ENCODE data around the gene PCBP4. TPM values are rescaled to one million over a fixed set of nuclear protein-coding genes. Genes with fewer than 3 reads are reported as not detected.

The PCBP4 gene
- total RNA-seq, 4 donors from 2014 or later = 39.7 to 261 (median 159) TPM

DNA sequence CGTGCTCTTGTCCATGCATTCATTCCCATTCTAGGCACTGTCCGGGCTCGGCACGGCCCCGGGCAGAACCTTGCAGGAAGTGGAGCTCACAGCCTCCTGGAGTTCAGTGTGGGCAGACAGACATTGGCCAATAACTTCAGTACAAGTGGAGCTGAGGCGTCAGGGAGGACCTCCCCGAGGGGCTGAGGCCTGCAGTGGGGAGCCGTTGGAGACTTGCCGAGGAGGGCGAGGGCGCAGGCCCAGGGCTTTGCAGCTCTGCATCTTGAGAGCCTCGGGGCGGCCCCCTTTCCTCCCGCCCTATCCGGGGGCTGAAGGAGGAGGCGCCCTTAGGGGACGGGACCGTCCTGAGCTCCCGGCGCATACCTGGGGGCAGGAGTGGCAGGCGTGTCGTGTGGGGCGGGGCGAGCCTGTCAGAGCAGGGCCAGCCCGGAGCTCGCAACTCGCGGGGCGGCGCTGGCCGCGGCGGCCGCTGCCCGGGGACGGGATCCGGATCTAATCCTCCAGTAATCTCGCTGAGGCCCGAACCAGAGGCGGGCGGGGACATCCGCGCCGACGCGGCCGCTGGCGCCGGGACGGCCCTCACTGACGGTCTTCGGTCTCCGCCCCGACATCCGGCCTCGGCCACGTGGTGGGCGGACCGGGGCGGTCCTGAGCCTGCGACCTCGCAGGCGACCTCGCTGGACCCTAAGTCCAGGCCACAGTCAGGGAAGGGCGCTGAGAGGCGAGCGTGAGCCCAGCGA, 15.8 kb upstream of the PCBP4 start, which contains the start of gene ACY1:
Gene ACY1, plus strand, starts transcription at position 698 of the 740 bp plus-strand sequence. CDS start 530 bp downstream, outside the sequence.
- intact Hi-C loops (cut with DNase I; ENCODE audit: low total_unique reads) = no loop called here
- Histone ChIP-seq H3K36me3 (no peaks in the 10 kb centered on the region), H3K27me3 (no peaks in the 10 kb centered on the region), H3K4me1 (peaks cover 0 to 8% of the 10 kb centered on the region in 2 donors), H3K9me3 (no peaks in the 10 kb centered on the region), H3K27ac (peak within 1 kb of the TSS; percentile 90 to 94), H3K4me3 (peak within 1 kb of the TSS; percentile 45 to 53)
- TF ChIP-seq, protein P1, sequence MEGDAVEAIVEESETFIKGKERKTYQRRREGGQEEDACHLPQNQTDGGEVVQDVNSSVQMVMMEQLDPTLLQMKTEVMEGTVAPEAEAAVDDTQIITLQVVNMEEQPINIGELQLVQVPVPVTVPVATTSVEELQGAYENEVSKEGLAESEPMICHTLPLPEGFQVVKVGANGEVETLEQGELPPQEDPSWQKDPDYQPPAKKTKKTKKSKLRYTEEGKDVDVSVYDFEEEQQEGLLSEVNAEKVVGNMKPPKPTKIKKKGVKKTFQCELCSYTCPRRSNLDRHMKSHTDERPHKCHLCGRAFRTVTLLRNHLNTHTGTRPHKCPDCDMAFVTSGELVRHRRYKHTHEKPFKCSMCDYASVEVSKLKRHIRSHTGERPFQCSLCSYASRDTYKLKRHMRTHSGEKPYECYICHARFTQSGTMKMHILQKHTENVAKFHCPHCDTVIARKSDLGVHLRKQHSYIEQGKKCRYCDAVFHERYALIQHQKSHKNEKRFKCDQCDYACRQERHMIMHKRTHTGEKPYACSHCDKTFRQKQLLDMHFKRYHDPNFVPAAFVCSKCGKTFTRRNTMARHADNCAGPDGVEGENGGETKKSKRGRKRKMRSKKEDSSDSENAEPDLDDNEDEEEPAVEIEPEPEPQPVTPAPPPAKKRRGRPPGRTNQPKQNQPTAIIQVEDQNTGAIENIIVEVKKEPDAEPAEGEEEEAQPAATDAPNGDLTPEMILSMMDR (IDR thresholded peaks at IDR 0.05) = peak in 1 of 4 experiments; percentile 31
- TF ChIP-seq POLR2A (IDR thresholded peaks at IDR 0.05) = peak; percentile 49 to 74
- DNase-seq = peak; percentile 80 to 88

DNA sequence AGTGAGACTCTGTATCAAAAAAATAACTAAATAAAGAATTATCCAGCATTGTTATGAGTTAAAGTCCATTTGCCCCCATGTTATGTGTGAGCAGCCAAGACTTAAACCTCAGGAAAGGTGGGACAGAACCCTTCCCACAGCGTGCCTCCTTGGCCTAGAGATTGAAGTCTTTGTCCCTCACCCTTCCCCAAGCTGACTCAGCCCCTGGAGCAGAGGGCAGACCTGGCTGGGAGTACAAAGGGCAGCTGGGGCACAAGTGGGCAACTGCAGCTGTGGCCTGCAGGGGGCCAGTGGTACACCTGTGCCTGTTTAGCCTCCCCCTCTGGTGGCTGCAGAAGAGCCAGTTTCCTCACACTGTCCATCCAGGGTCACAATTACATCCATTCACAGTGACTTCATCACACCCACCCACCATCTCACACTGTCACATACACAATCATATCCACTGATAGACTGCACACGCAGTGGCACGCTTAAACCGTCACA, 15.1 kb upstream of the PCBP4 start:
- H3K4me1 ChIP-seq = peaks cover 0 to 8% of the 10 kb centered on the region in 2 donors
- no peak for DNase-seq
- no peaks in the 10 kb centered on the region for H3K27me3 ChIP-seq
- intact Hi-C loops (cut with DNase I; ENCODE audit: low total_unique reads) = no loop called here
- H3K36me3 ChIP-seq = no peaks in the 10 kb centered on the region
- TF ChIP-seq POLR2A (IDR thresholded peaks at IDR 0.05) = no peak
- TF ChIP-seq, protein P1 (IDR thresholded peaks at IDR 0.05) = peak in 2 of 4 experiments; percentile 19 to 34
- H3K9me3 ChIP-seq = no peaks in the 10 kb centered on the region
- H3K4me3 ChIP-seq = peak overlapping the region; percentile 45 to 53
- peak overlapping the region; percentile 90 to 94 for H3K27ac ChIP-seq

DNA sequence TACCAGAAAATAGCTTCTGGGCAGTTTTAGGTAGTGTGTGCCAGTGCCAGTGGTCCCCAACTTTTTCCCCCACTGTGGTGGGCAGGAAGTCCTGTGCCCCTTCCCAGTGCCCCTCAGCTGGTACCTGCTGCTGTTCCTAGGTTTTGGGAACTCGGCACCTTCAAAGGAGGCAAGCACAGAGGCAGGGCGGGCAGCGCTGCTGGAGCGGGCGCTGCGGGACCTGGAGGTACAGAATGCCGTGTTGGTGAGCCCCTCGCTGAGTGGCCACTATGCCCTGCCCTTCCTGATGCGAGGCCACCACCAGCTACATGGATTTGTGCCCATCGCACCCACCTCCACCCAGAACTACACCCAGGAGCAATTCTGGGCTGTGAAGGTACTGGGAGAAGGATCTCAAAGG, 13.0 kb upstream of the PCBP4 start:
- no peak overlapping the region for H3K4me3 ChIP-seq
- H3K4me1 ChIP-seq = peaks cover 0 to 8% of the 10 kb centered on the region in 2 donors
- intact Hi-C loops (cut with DNase I; ENCODE audit: low total_unique reads) = no loop called here
- H3K36me3 ChIP-seq = no peaks in the 10 kb centered on the region
- H3K9me3 ChIP-seq = no peaks in the 10 kb centered on the region
- H3K27me3 ChIP-seq = no peaks in the 10 kb centered on the region
- no peak for TF ChIP-seq POLR2A (IDR thresholded peaks at IDR 0.05)
- TF ChIP-seq, protein P1 (IDR thresholded peaks at IDR 0.05) = no peak
- H3K27ac ChIP-seq = no peak overlapping the region
- DNase-seq = no peak

DNA sequence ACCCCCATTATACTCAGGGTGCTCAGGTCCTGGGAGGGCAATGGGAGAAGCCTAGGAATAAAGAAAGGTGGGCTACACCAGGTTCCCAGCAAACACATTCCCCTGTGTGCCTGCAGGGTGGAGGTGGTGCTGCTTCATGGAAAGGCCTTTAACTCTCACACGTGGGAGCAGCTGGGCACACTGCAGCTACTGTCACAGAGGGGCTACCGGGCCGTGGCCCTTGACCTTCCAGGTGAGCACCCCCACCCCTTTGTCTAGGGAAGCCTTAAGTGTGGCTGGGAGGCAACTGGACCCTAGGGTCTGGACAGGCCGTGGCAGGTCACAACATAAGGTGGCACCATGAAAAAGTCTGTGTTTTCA, 10.9 kb upstream of the PCBP4 start:
- Histone ChIP-seq H3K27me3 (no peaks in the 10 kb centered on the region), H3K4me3 (no peak overlapping the region), H3K36me3 (no peaks in the 10 kb centered on the region), H3K9me3 (no peaks in the 10 kb centered on the region), H3K4me1 (peaks cover 0 to 8% of the 10 kb centered on the region in 2 donors), H3K27ac (no peak overlapping the region)
- TF ChIP-seq, protein P1 (IDR thresholded peaks at IDR 0.05) = no peak
- no peak for TF ChIP-seq POLR2A (IDR thresholded peaks at IDR 0.05)
- intact Hi-C loops (cut with DNase I; ENCODE audit: low total_unique reads) = no loop called here
- DNase-seq = no peak

DNA sequence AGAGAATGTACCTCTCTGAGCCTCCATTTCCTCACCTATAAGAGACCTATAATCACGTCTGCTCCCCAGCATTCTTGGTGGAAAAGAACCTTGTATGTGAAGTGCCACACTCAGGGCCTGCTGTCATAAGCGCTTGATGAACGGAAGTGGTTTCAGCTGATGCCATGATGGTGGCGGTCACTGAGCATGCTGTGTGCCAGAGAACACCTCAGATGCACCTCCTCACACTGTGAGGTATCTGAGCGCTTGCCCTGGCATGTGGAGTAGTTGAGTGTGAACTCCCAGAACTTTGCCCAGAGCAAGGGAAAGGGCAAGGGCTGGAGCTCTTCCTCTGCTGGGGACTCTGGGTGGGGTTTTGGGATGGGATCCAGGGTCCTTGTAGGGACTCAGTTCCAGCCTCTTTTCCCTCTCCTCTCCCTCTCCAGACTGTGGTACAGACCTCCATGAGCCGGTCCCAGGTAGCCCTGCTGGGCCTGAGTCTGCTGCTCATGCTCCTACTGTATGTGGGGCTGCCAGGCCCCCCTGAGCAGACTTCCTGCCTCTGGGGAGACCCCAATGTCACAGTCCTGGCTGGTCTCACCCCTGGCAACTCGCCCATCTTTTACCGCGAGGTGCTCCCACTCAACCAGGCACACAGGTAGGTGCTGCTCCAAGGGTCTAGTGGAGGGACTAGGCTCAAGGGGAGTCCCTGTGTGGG, 10.3 kb upstream of the PCBP4 start:
- no peak overlapping the region for H3K27ac ChIP-seq
- DNase-seq = no peak
- no peaks in the 10 kb centered on the region for H3K9me3 ChIP-seq
- H3K4me3 ChIP-seq = no peak overlapping the region
- TF ChIP-seq, protein P1 (IDR thresholded peaks at IDR 0.05) = no peak
- no peak for TF ChIP-seq POLR2A (IDR thresholded peaks at IDR 0.05)
- H3K27me3 ChIP-seq = no peaks in the 10 kb centered on the region
- H3K36me3 ChIP-seq = no peaks in the 10 kb centered on the region
- intact Hi-C loops (cut with DNase I; ENCODE audit: low total_unique reads) = no loop called here
- peaks cover 0 to 8% of the 10 kb centered on the region in 2 donors for H3K4me1 ChIP-seq
